IMR-90 (cell line): ENCODE data around the gene ITGA6.

Experiments used
- BHLHE40 ChIP-seq: fragments of 150-350 bp; IDR thresholded peaks from 2 replicates; pipeline ENCODE4 v1.6.1; 2016; ENCODE audit warnings: mild to moderate bottlenecking, low read depth, low read length
- POLR2A ChIP-seq: IDR thresholded peaks from 2 replicates; pipeline ENCODE4 v1.6.1; 2012; ENCODE audit warnings: mild to moderate bottlenecking, low read depth, low read length
- RCOR1 ChIP-seq: IDR thresholded peaks from 2 replicates; pipeline ENCODE4 v1.6.1; 2012; ENCODE audit warnings: mild to moderate bottlenecking, low read length, improper control_type of control experiment; ENCODE audit not compliant: insufficient replicate concordance
- RFX5 ChIP-seq: IDR thresholded peaks from 2 replicates; pipeline ENCODE4 v1.8.0; 2012; ENCODE audit warnings: low read depth, mild to moderate bottlenecking, low read length, moderate library complexity
- TF ChIP-seq, protein P1 (sequence below): conservative IDR thresholded peaks from 2 replicates; pipeline ENCODE4 v1.5.1; 2012; ENCODE audit warnings: mild to moderate bottlenecking, low read depth, low read length, improper control_type of control experiment

DNA sequence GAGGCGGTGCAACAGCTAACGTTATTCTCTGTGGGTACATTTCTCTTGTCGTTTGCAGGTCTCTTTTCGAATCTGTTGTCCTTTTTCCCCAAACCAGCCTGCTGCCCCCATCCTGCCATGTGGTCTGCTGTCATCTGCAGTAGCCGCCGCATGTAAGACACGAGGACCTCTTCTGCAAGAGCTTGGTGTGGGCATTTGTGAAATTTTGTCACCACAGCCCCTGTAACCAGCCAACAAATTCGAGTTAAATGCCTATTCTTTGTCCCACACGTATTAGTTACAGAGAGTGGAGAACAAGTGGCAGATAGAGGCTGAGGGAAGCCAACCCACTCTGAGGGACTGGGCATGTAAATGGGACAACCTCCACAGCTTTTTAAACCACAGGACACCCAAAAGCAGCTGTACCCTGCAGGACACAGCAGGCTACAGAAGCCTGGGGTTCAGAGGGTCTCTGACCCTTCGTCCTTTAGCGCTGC is 35.0 kb downstream of the ITGA6 start:
- TF ChIP-seq, protein P1, sequence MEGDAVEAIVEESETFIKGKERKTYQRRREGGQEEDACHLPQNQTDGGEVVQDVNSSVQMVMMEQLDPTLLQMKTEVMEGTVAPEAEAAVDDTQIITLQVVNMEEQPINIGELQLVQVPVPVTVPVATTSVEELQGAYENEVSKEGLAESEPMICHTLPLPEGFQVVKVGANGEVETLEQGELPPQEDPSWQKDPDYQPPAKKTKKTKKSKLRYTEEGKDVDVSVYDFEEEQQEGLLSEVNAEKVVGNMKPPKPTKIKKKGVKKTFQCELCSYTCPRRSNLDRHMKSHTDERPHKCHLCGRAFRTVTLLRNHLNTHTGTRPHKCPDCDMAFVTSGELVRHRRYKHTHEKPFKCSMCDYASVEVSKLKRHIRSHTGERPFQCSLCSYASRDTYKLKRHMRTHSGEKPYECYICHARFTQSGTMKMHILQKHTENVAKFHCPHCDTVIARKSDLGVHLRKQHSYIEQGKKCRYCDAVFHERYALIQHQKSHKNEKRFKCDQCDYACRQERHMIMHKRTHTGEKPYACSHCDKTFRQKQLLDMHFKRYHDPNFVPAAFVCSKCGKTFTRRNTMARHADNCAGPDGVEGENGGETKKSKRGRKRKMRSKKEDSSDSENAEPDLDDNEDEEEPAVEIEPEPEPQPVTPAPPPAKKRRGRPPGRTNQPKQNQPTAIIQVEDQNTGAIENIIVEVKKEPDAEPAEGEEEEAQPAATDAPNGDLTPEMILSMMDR = no peak
- TF ChIP-seq POLR2A (no peak), RCOR1 (no peak), RFX5 (no peak), BHLHE40 (no peak)
